ENCODE results near the gene ENTPD2. TPM values are rescaled to one million over a fixed set of nuclear protein-coding genes. Genes with fewer than 3 reads are reported as not detected.
A peak's percentile ranks its signal among the peaks of the same experiment; 100 is the strongest.

Gene ENTPD2
- total and polyA plus RNA-seq, 10 of the 15 experiments (the other 5 are each of a cell fraction or from before 2014, with no cell fraction given), result 0.15 to 1.8 (median 0.65) TPM; not detected in 2

DNA sequence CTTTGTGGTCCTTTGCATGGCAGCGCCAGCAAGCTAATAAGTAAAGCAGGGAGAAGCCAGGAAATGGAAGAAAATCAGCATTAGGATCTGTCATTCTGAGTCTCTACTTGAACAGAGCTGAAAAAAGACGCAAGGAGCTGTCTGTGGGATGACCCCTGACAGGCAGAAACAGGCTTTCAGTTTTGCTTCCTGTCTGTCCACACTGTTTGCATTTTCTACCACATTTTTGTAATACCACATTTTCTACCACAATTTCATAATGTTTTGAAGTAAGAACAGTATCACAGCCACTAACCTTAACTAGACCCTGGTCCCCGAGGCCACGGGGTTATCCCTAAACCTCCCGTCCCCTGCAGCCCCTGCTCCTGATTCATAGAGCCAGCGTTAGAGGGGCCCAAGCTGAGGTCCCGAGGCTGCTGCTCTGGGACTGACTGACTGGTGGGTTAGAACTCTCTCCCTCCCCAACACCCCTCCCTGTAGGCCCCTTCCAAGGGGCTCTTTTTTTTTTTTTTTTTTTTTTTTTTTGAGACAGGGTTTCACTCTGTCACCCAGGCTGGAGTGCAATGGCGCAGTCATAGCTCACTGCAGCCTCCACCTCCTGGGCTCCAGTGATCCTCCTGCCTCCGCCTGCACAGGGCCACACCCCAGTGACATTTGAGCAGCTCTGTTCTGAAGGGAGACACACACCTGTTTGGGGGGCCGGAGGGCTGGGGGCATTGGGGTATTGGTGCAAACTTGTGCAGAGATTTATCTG, 53.5 kb downstream of the ENTPD2 start (continued):
- TF ChIP-seq, protein P1, sequence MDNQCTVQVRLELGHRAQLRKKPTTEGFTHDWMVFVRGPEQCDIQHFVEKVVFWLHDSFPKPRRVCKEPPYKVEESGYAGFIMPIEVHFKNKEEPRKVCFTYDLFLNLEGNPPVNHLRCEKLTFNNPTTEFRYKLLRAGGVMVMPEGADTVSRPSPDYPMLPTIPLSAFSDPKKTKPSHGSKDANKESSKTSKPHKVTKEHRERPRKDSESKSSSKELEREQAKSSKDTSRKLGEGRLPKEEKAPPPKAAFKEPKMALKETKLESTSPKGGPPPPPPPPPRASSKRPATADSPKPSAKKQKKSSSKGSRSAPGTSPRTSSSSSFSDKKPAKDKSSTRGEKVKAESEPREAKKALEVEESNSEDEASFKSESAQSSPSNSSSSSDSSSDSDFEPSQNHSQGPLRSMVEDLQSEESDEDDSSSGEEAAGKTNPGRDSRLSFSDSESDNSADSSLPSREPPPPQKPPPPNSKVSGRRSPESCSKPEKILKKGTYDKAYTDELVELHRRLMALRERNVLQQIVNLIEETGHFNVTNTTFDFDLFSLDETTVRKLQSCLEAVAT (IDR thresholded peaks at IDR 0.05), result peak; percentile 88
- TF ChIP-seq KLF5 (IDR thresholded peaks at IDR 0.05; ENCODE audit: partially characterized antibody) (no peak), CBFB (IDR thresholded peaks at IDR 0.05; ENCODE audit: low read depth) (peak; percentile 84), RELA (IDR thresholded peaks at IDR 0.05; ENCODE audit: borderline replicate concordance, partially characterized antibody) (no peak), SMC3 (IDR thresholded peaks at IDR 0.05; ENCODE audit: borderline replicate concordance, low read length) (no peak), MEF2A (IDR thresholded peaks at IDR 0.05; ENCODE audit: insufficient read depth, low read depth, low read length) (no peak), EP300 (IDR thresholded peaks at IDR 0.05; ENCODE audit: borderline replicate concordance in 1 of 2, control insufficient read depth in 1 of 2, low read depth in 2 of 2, low read length in 2 of 2) (peak; percentile 50 to 51; a peak in 2 of 4 replicates), YY1 (IDR thresholded peaks at IDR 0.05; ENCODE audit: low read depth, low read length) (0 out of 2 replicates have a peak, but pooled peaks have one; percentile 9), IKZF2 (IDR thresholded peaks at IDR 0.05) (peak; percentile 66 to 68), ATF7 (IDR thresholded peaks at IDR 0.05; ENCODE audit: low read depth) (peak; percentile 84), NBN (IDR thresholded peaks at IDR 0.05) (peak; percentile 69; the same call in 1 of the 2 replicates), BACH1 (IDR thresholded peaks at IDR 0.05; ENCODE audit: borderline replicate concordance) (peak; percentile 23; the same call in 1 of the 2 replicates), SPI1 (IDR thresholded peaks at IDR 0.05; ENCODE audit: borderline replicate concordance, insufficient read depth, low read depth, low read length) (0 out of 2 replicates have a peak, but pooled peaks have one; percentile 11), BCL11A (IDR thresholded peaks at IDR 0.05; ENCODE audit: low read depth, low read length) (0 out of 2 replicates have a peak, but pooled peaks have one; percentile 6), NFIC (IDR thresholded peaks at IDR 0.05; ENCODE audit: low read depth, low read length) (peak; percentile 75; the same call in 1 of the 2 replicates), IKZF1 (conservative IDR thresholded peaks at IDR 0.05) (peak; percentile 72), TAF1 (IDR thresholded peaks at IDR 0.05; ENCODE audit: borderline replicate concordance, low read depth, low read length) (no peak), SIN3A (IDR thresholded peaks at IDR 0.05; ENCODE audit: low read depth, low read length) (no peak), RCOR1 (conservative IDR thresholded peaks at IDR 0.05; ENCODE audit: low read depth, low read length) (no peak)
- TF ChIP-seq, protein P2, sequence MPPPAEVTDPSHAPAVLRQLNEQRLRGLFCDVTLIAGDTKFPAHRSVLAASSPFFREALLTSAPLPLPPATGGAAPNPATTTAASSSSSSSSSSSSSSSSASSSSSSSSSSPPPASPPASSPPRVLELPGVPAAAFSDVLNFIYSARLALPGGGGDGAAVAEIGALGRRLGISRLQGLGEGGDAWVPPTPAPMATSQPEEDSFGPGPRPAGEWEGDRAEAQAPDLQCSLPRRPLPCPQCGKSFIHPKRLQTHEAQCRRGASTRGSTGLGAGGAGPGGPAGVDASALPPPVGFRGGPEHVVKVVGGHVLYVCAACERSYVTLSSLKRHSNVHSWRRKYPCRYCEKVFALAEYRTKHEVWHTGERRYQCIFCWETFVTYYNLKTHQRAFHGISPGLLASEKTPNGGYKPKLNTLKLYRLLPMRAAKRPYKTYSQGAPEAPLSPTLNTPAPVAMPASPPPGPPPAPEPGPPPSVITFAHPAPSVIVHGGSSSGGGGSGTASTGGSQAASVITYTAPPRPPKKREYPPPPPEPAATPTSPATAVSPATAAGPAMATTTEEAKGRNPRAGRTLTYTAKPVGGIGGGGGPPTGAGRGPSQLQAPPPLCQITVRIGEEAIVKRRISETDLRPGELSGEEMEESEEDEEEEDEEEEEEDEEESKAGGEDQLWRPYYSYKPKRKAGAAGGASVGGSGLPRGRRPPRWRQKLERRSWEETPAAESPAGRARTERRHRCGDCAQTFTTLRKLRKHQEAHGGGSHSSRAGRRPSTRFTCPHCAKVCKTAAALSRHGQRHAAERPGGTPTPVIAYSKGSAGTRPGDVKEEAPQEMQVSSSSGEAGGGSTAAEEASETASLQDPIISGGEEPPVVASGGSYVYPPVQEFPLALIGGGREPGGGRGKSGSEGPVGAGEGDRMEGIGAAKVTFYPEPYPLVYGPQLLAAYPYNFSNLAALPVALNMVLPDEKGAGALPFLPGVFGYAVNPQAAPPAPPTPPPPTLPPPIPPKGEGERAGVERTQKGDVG (CRISPR knock-in tag; IDR thresholded peaks at IDR 0.05), result no peak
- TF ChIP-seq, protein P3, sequence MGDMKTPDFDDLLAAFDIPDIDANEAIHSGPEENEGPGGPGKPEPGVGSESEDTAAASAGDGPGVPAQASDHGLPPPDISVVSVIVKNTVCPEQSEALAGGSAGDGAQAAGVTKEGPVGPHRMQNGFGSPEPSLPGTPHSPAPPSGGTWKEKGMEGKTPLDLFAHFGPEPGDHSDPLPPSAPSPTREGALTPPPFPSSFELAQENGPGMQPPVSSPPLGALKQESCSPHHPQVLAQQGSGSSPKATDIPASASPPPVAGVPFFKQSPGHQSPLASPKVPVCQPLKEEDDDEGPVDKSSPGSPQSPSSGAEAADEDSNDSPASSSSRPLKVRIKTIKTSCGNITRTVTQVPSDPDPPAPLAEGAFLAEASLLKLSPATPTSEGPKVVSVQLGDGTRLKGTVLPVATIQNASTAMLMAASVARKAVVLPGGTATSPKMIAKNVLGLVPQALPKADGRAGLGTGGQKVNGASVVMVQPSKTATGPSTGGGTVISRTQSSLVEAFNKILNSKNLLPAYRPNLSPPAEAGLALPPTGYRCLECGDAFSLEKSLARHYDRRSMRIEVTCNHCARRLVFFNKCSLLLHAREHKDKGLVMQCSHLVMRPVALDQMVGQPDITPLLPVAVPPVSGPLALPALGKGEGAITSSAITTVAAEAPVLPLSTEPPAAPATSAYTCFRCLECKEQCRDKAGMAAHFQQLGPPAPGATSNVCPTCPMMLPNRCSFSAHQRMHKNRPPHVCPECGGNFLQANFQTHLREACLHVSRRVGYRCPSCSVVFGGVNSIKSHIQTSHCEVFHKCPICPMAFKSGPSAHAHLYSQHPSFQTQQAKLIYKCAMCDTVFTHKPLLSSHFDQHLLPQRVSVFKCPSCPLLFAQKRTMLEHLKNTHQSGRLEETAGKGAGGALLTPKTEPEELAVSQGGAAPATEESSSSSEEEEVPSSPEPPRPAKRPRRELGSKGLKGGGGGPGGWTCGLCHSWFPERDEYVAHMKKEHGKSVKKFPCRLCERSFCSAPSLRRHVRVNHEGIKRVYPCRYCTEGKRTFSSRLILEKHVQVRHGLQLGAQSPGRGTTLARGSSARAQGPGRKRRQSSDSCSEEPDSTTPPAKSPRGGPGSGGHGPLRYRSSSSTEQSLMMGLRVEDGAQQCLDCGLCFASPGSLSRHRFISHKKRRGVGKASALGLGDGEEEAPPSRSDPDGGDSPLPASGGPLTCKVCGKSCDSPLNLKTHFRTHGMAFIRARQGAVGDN (IDR thresholded peaks at IDR 0.05), result no peak
